Mammary epithelial cell (primary cell): Measurements from ENCODE around the gene ADAM15.

Source experiments
- EZH2 ChIP-seq: IDR thresholded peaks from 2 replicates; pipeline ENCODE4 v1.6.1; 2012; ENCODE audit warnings: low read length, inconsistent platforms, borderline replicate concordance
- TF ChIP-seq, protein P1 (sequence below), 2 donors: IDR thresholded peaks in 1 of 2; conservative IDR thresholded peaks in 1 of 2; 2 replicates each; pipeline ENCODE4 v1.5.1; 2011 to 2012; ENCODE audit warnings: inconsistent platforms in 2 of 2, low read length in 2 of 2, mild to moderate bottlenecking in 2 of 2, control low read depth in 1 of 2, low read depth in 1 of 2; ENCODE audit not compliant: insufficient read depth in 1 of 2; ENCODE audit errors: extremely low read depth in 1 of 2

DNA sequence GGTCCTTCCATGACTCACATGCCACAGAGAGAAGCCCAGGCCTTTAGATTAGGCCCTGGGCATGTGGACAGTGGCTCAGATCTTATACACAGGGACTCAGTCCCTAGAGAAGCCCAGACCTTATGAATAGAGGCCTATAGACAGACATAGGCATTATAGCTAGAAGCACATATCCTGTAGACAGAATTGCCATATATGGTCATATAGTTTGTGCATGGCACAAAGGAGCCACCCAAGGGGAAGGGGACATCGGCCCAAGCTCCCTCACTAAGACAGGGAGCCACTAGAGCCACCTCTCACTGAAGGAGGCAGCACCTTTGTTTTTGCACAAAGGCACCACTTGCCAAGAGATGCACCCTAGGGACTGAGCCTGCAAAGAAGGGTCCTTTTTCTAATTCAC is 25.3 kb downstream of the ADAM15 start:
- TF ChIP-seq, protein P1, sequence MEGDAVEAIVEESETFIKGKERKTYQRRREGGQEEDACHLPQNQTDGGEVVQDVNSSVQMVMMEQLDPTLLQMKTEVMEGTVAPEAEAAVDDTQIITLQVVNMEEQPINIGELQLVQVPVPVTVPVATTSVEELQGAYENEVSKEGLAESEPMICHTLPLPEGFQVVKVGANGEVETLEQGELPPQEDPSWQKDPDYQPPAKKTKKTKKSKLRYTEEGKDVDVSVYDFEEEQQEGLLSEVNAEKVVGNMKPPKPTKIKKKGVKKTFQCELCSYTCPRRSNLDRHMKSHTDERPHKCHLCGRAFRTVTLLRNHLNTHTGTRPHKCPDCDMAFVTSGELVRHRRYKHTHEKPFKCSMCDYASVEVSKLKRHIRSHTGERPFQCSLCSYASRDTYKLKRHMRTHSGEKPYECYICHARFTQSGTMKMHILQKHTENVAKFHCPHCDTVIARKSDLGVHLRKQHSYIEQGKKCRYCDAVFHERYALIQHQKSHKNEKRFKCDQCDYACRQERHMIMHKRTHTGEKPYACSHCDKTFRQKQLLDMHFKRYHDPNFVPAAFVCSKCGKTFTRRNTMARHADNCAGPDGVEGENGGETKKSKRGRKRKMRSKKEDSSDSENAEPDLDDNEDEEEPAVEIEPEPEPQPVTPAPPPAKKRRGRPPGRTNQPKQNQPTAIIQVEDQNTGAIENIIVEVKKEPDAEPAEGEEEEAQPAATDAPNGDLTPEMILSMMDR (conservative IDR thresholded peaks at IDR 0.05 in 1 of 2, IDR thresholded peaks at IDR 0.05 in 1 of 2; ENCODE audit: extremely low read depth in 1 of 2, insufficient read depth in 1 of 2, low read depth in 1 of 2, low read length in 2 of 2) = no peak
- no peak for TF ChIP-seq EZH2
